ENCODE data around the gene GALNTL6. TPM values are rescaled to one million over a fixed set of nuclear protein-coding genes. Genes with fewer than 3 reads are reported as not detected.

Gene GALNTL6
- total and polyA plus RNA-seq, 9 of the 15 experiments (the other 6 are each of a cell fraction or from before 2014, with no cell fraction given), result 0.18 to 0.50 (median 0.29) TPM

GRCh38 chr4:172157946-172158345, 344.7 kb downstream of the GALNTL6 start (continued):
- no peak for TF ChIP-seq CREB3L1 (IDR thresholded peaks at IDR 0.05; ENCODE audit: borderline replicate concordance, low read depth)
- TF ChIP-seq ZNF696 (CRISPR knock-in tag; conservative IDR thresholded peaks at IDR 0.05), result no peak
- TF ChIP-seq NR1H2 (CRISPR knock-in tag; IDR thresholded peaks at IDR 0.05), result no peak
- no peak for TF ChIP-seq TBP (optimal IDR thresholded peaks at IDR 0.05; ENCODE audit: low read depth, low read length)
- TF ChIP-seq NKRF (IDR thresholded peaks at IDR 0.05; ENCODE audit: borderline replicate concordance), result no peak
- no peak for TF ChIP-seq NBN (IDR thresholded peaks at IDR 0.05; ENCODE audit: low read depth)
- TF ChIP-seq MCM2 (IDR thresholded peaks at IDR 0.05; ENCODE audit: low read depth), result no peak

GRCh38 chr4:172163215-172163614, 350.0 kb downstream of the GALNTL6 start:
- Histone ChIP-seq H3K27ac (ENCODE audit: extremely low read depth, low read depth, low read length) (no peak overlapping the region), H3K27me3 (ENCODE audit: control insufficient read depth in 2 of 2, insufficient read depth in 2 of 2, low read length in 2 of 2) (no peaks in the 10 kb centered on the region), H3K9me3 (replicated peaks; ENCODE audit: control insufficient read depth, insufficient read depth, low read depth, low read length) (no peaks in the 10 kb centered on the region), H2AFZ (ENCODE audit: low read depth, low read length) (no peak overlapping the region), H3K4me1 (replicated peaks in 1 of 2; ENCODE audit: control insufficient read depth in 2 of 2, insufficient read depth in 2 of 2, low read length in 2 of 2) (no peaks in the 10 kb centered on the region), H3K9ac (ENCODE audit: insufficient read depth in 1 of 2, low read depth in 2 of 2, low read length in 2 of 2) (no peak overlapping the region), H4K20me1 (replicated peaks; ENCODE audit: control insufficient read depth, insufficient read depth, low read length) (no peaks in the 10 kb centered on the region), H3K4me3 (no peak overlapping the region), H3K9me1 (ENCODE audit: control insufficient read depth, insufficient read depth, low read length) (no peaks in the 10 kb centered on the region), H3K4me2 (ENCODE audit: insufficient read depth, low read length) (no peak overlapping the region), H3K79me2 (ENCODE audit: control insufficient read depth, insufficient read depth, low read length) (no peaks in the 10 kb centered on the region), H3K36me3 (ENCODE audit: control insufficient read depth, insufficient read depth, low read length) (no peaks in the 10 kb centered on the region)
- no peak for DNase-seq (ENCODE audit: extremely low read depth in 1 of 4, low spot score in 3 of 4)
- intact Hi-C loops (cut with micrococcal nuclease) (no loop called here), in situ Hi-C loops (cut with MboI) (no loop called here)
- no TSS peak for BruUV-seq (replicated peaks)
- no peak for FAIRE-seq
- POLR2A ChIA-PET, result no interaction called here
- 38% methylated on average over 2 of the region's 2 CpGs for WGBS (ENCODE audit: insufficient coverage, low coverage, missing lambda C conversion rate)
- CTCF ChIA-PET (ENCODE audit: low intra/inter-chr PET ratio), result no interaction called here
- no peak for ATAC-seq
- TF ChIP-seq BMI1 (IDR thresholded peaks at IDR 0.05; ENCODE audit: low read length), result no peak
- TF ChIP-seq MAFG (tag; conservative IDR thresholded peaks at IDR 0.05), result no peak
- no peak for TF ChIP-seq ZNF311 (CRISPR knock-in tag; IDR thresholded peaks at IDR 0.05)
- TF ChIP-seq NBN (IDR thresholded peaks at IDR 0.05; ENCODE audit: low read depth), result no peak
- TF ChIP-seq ZBED1 (IDR thresholded peaks at IDR 0.05), result no peak
- TF ChIP-seq CHCHD3 (CRISPR knock-in tag; IDR thresholded peaks at IDR 0.05), result no peak
- no peak for TF ChIP-seq JUNB (CRISPR knock-in tag; conservative IDR thresholded peaks at IDR 0.05)
- TF ChIP-seq ZNF263 (CRISPR knock-in tag; IDR thresholded peaks at IDR 0.05; ENCODE audit: borderline replicate concordance), result no peak
- TF ChIP-seq BCL6 (CRISPR knock-in tag; IDR thresholded peaks at IDR 0.05), result no peak
- no peak for TF ChIP-seq MCM5 (IDR thresholded peaks at IDR 0.05; ENCODE audit: low read depth)
- TF ChIP-seq MIER1 (IDR thresholded peaks at IDR 0.05; ENCODE audit: low read depth), result no peak
- TF ChIP-seq SAFB (IDR thresholded peaks at IDR 0.05; ENCODE audit: borderline replicate concordance, low read depth, low read length), result no peak
- no peak for TF ChIP-seq NKRF (IDR thresholded peaks at IDR 0.05; ENCODE audit: borderline replicate concordance)
- no peak for TF ChIP-seq CBX5 (IDR thresholded peaks at IDR 0.05; ENCODE audit: borderline replicate concordance, low read depth)
- TF ChIP-seq CAMTA2 (CRISPR knock-in tag; conservative IDR thresholded peaks at IDR 0.05), result no peak

All from K562 (cell line).